PC-3 (cell line): ENCODE results near the gene CDHR3.

Source experiments
- CTCF ChIP-seq: fragments of 300-600 bp; sonication (generic); conservative IDR thresholded peaks from 2 replicates; pipeline ENCODE4 v1.5.1; 2017; ENCODE audit warnings: antibody characterized with exemption, low read depth, mild to moderate bottlenecking, low read length
- EZH2 ChIP-seq: fragments of 300-600 bp; sonication (generic); IDR thresholded peaks from one replicate; pipeline ENCODE4 v1.6.1; 2017; ENCODE audit warnings: antibody characterized with exemption, mild to moderate bottlenecking, low read length; ENCODE audit not compliant: unreplicated experiment
- EZH2phosphoT487 ChIP-seq: fragments of 300-600 bp; sonication (generic); IDR thresholded peaks from 2 replicates; pipeline ENCODE4 v1.6.1; 2018; ENCODE audit warnings: mild to moderate bottlenecking, antibody characterized with exemption, low read length, borderline replicate concordance

GRCh38 chr7:106065575-106066500 is 102.8 kb downstream of the CDHR3 start:
- TF ChIP-seq CTCF (no peak), EZH2 (no peak), EZH2phosphoT487 (no peak)
